Breast epithelium (tissue), 3 donors: ENCODE results near the gene DENND5B.

Experiments
- CTCF ChIP-seq, 3 donors: fragments of 450-650 bp; IDR thresholded peaks; one replicate each; pipeline ENCODE4 v1.5.1; 2016 to 2017; ENCODE audit warnings: antibody characterized with exemption in 3 of 3, mild to moderate bottlenecking in 3 of 3, moderate library complexity in 3 of 3
- POLR2A ChIP-seq: fragments of 450-650 bp; IDR thresholded peaks from one replicate; pipeline ENCODE4 v1.6.1; 2016; ENCODE audit warnings: antibody characterized with exemption, mild to moderate bottlenecking, moderate library complexity

- TF ChIP-seq POLR2A (no peak), CTCF (IDR thresholded peaks at IDR 0.05) (no peak)
These were observed 244.7 kb downstream of the DENND5B start for GRCh38 chr12:31346267-31346666.
